Measurements from ENCODE around the gene MAP2K6.

DNA sequence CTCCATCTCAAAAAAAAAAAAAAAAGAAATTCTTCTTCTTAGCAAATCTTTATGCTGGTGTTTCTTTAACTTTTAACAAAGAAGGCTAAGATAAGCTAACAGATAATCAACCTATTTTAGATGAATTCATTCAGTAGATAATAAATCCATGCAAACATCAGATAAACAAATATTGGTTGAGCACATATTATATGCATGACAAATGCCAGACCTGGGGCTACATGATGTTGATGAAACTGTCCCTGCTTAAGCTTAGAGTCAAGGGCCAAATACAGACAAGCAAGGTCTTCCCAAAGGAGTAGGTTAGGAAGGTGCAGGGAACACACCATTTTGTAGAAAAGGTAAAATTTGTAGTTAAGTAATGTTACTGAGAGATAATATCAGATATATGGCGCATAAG is 6.7 kb upstream of the MAP2K6 start:
- TF ChIP-seq, protein P1, sequence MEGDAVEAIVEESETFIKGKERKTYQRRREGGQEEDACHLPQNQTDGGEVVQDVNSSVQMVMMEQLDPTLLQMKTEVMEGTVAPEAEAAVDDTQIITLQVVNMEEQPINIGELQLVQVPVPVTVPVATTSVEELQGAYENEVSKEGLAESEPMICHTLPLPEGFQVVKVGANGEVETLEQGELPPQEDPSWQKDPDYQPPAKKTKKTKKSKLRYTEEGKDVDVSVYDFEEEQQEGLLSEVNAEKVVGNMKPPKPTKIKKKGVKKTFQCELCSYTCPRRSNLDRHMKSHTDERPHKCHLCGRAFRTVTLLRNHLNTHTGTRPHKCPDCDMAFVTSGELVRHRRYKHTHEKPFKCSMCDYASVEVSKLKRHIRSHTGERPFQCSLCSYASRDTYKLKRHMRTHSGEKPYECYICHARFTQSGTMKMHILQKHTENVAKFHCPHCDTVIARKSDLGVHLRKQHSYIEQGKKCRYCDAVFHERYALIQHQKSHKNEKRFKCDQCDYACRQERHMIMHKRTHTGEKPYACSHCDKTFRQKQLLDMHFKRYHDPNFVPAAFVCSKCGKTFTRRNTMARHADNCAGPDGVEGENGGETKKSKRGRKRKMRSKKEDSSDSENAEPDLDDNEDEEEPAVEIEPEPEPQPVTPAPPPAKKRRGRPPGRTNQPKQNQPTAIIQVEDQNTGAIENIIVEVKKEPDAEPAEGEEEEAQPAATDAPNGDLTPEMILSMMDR (IDR thresholded peaks at IDR 0.05) = no peak
- TF ChIP-seq POLR2AphosphoS5 (IDR thresholded peaks at IDR 0.05) (no peak), EP300 (IDR thresholded peaks at IDR 0.05) (no peak)
